Progenitor cell of endocrine pancreas (in vitro differentiated cells): ENCODE data around the gene NTRK2. TPM values are rescaled to one million over a fixed set of nuclear protein-coding genes. Genes with fewer than 3 reads are reported as not detected.

Source experiments
- DNase-seq: peaks from one replicate; pipeline ENCODE4 v3.0.0; 2021; ENCODE audit warnings: low spot score; ENCODE audit not compliant: unreplicated experiment
- H3K27ac Mint-ChIP-seq: 2 replicates; pipeline ENCODE4 v1.8.0; 2021; ENCODE audit warnings: mild to moderate bottlenecking, moderate library complexity, mixed read lengths
- H3K27me3 Mint-ChIP-seq: 2 replicates; pipeline ENCODE4 v1.8.0; 2021; ENCODE audit warnings: mixed read lengths
- H3K36me3 Mint-ChIP-seq: 2 replicates; pipeline ENCODE4 v1.8.0; 2022; ENCODE audit warnings: mixed read lengths; ENCODE audit not compliant: insufficient read depth
- H3K4me1 Mint-ChIP-seq: 2 replicates; pipeline ENCODE4 v1.8.0; 2021; ENCODE audit warnings: low read depth, mixed read lengths
- H3K4me3 Mint-ChIP-seq: 2 replicates; pipeline ENCODE4 v1.8.0; 2021; ENCODE audit warnings: low read depth, mild to moderate bottlenecking, moderate library complexity, mixed read lengths
- H3K9me3 Mint-ChIP-seq: 2 replicates; pipeline ENCODE4 v1.8.0; 2021; ENCODE audit warnings: low read depth, mixed read lengths
- CTCF ChIP-seq: fragments of 200-600 bp; sonication (generic); IDR thresholded peaks from one replicate; pipeline ENCODE4 v1.5.0; 2021; ENCODE audit warnings: antibody characterized with exemption, mild to moderate bottlenecking; ENCODE audit not compliant: unreplicated experiment
- total RNA-seq: library from RNA; stranded (reverse); gene quantifications from 2 replicates; pipeline ENCODE4 v1.2.1, GENCODE V29; 2021

NTRK2 gene
- total RNA-seq, 1 donor from 2014 or later: 4.7 TPM

- Mint-ChIP-seq H3K36me3 (no peaks in the 10 kb centered on the region), H3K27ac (no peak overlapping the region), H3K9me3 (no peaks in the 10 kb centered on the region), H3K4me3 (no peak overlapping the region), H3K4me1 (peaks cover 6% of the 10 kb centered on the region), H3K27me3 (peaks cover 20% of the 10 kb centered on the region)
- no peak for DNase-seq
- no peak for TF ChIP-seq CTCF
Observed at GRCh38 chr9:84839541-84839940, 170.0 kb downstream of the NTRK2 start.

- no peak for TF ChIP-seq CTCF
- peaks cover 4% of the 10 kb centered on the region for H3K9me3 Mint-ChIP-seq
- H3K4me3 Mint-ChIP-seq: no peak overlapping the region
- H3K36me3 Mint-ChIP-seq: no peaks in the 10 kb centered on the region
- no peak overlapping the region for H3K27ac Mint-ChIP-seq
- H3K27me3 Mint-ChIP-seq: peaks cover 20% of the 10 kb centered on the region
- DNase-seq: no peak
- H3K4me1 Mint-ChIP-seq: peaks cover 6% of the 10 kb centered on the region
Observed at GRCh38 chr9:84841931-84842330, 172.4 kb downstream of the NTRK2 start.

GRCh38 chr9:84843175-84843824 is 173.8 kb downstream of the NTRK2 start:
- no peak for TF ChIP-seq CTCF
- Mint-ChIP-seq H3K4me1 (peaks cover 6% of the 10 kb centered on the region), H3K4me3 (no peak overlapping the region), H3K9me3 (peaks cover 4% of the 10 kb centered on the region), H3K36me3 (no peaks in the 10 kb centered on the region), H3K27me3 (peaks cover 20% of the 10 kb centered on the region), H3K27ac (no peak overlapping the region)
- DNase-seq: no peak

GRCh38 chr9:84845956-84846900 is 176.7 kb downstream of the NTRK2 start:
- Mint-ChIP-seq H3K9me3 (peaks cover 4% of the 10 kb centered on the region), H3K27me3 (peaks cover 9% of the 10 kb centered on the region), H3K36me3 (no peaks in the 10 kb centered on the region), H3K4me3 (no peak overlapping the region), H3K4me1 (peaks cover 2% of the 10 kb centered on the region), H3K27ac (no peak overlapping the region)
- no peak for TF ChIP-seq CTCF
- no peak for DNase-seq

- H3K4me3 Mint-ChIP-seq: no peak overlapping the region
- peaks cover 4% of the 10 kb centered on the region for H3K27me3 Mint-ChIP-seq
- H3K9me3 Mint-ChIP-seq: peaks cover 4% of the 10 kb centered on the region
- peaks cover 2% of the 10 kb centered on the region for H3K4me1 Mint-ChIP-seq
- H3K27ac Mint-ChIP-seq: no peak overlapping the region
- H3K36me3 Mint-ChIP-seq: no peaks in the 10 kb centered on the region
- TF ChIP-seq CTCF: no peak
- DNase-seq: no peak
Observed at GRCh38 chr9:84846906-84847305, 177.4 kb downstream of the NTRK2 start.
